ENCODE results near the gene ACER3.

DNA sequence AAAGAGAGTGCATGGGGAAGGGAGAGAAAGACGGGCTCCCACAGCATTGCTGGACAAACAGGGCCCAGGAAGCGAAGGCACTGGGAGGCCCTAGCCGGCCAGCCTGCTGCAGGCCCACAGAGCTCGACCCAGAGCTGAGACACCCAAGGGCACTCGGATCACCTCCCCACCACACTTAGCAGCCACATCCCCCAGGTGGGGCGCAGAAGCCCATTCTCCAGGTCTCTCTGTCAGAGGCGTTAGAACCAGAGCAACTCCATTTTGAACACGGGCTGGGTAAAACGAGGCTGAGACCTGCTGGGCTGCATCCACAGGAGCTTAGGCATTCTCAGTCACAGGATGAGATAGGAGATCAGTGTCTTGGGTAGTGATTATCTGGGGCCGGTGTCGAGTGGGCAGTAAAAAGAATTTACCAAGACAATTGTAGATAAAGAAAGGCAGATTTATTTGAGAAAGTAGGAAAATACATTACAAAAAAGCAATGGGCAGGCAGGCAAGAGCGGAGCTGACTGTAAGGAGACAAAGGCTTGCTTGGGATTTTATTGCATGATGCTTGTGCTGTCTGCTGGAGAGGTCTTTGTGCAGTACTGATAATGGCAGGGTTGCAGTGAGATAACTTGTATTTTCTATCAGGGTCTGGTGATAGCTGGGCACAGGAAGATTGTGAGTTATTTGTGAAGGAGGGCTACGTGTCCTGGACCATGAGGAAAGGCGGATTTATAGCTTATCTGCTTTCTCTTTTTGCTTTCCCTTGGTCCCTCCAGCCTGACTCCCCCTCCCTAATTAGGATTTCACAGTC is 192.7 kb downstream of the ACER3 start:
- TF ChIP-seq, protein P1, sequence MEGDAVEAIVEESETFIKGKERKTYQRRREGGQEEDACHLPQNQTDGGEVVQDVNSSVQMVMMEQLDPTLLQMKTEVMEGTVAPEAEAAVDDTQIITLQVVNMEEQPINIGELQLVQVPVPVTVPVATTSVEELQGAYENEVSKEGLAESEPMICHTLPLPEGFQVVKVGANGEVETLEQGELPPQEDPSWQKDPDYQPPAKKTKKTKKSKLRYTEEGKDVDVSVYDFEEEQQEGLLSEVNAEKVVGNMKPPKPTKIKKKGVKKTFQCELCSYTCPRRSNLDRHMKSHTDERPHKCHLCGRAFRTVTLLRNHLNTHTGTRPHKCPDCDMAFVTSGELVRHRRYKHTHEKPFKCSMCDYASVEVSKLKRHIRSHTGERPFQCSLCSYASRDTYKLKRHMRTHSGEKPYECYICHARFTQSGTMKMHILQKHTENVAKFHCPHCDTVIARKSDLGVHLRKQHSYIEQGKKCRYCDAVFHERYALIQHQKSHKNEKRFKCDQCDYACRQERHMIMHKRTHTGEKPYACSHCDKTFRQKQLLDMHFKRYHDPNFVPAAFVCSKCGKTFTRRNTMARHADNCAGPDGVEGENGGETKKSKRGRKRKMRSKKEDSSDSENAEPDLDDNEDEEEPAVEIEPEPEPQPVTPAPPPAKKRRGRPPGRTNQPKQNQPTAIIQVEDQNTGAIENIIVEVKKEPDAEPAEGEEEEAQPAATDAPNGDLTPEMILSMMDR (IDR thresholded peaks at IDR 0.05; ENCODE audit: poor library complexity): no peak
- TF ChIP-seq EZH2 (IDR thresholded peaks at IDR 0.05; ENCODE audit: borderline replicate concordance) (no peak), EZH2phosphoT487 (IDR thresholded peaks at IDR 0.05; ENCODE audit: low read depth, severe bottlenecking, unreplicated experiment) (no peak)

Measured in hepatocyte (in vitro differentiated cells).